ENCODE results near the gene CTBP2. TPM values are rescaled to one million over a fixed set of nuclear protein-coding genes. Genes with fewer than 3 reads are reported as not detected.

The CTBP2 gene
- total and polyA plus RNA-seq, 8 donors = 71.2 to 90.0 (median 84.1) TPM

DNA sequence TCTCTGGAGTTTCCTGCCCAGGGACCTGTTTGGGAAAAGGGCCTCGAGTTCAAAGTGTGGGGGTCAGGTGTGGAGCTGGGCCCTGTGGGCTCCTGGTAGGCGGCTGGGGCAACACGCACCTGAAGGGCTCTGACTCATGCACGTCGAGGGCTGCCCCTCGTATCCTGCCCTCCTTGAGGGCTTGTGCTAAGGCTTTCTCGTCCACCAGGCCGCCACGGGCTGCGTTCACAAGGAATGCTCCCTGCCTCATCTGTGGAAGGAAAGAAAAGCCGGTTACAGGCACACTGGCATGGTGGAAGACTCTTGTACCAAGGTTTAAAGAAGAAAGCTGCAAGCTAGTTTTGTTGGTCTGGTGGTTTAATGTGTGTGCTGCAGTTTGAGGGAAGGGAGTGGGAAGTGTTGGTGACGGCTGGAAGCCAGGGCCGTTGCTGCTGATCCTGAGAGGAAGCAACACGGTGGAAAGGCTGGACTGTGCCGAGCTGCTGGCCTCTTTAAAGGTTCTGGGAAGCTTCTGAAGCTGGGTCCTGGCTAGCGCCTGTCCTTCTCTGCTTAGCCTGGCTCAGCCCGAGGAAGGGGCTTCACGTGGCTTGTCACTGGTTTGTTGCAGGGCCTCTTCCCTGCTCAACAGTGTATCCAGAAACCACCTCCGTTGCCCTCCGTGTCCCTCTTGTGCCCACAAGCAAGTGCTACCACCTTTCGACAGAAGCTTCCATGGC lies 166.5 kb downstream of the CTBP2 start:
- intact Hi-C loops (cut with DNase I) = no loop called here
- ATAC-seq (no peak), DNase-seq (peak in 2 of 4 donors; percentile 20 to 58)
- no peak overlapping the region for H3K27ac ChIP-seq
- H3K27me3 ChIP-seq = no peaks in the 10 kb centered on the region
- peaks cover 0 to 100% of the 10 kb centered on the region in 2 donors for H3K36me3 ChIP-seq
- H3K4me1 ChIP-seq = peaks cover 0 to 2% of the 10 kb centered on the region in 2 donors
- H3K9me3 ChIP-seq = no peaks in the 10 kb centered on the region
- no peak overlapping the region for H3K4me3 ChIP-seq
- TF ChIP-seq, protein P1, sequence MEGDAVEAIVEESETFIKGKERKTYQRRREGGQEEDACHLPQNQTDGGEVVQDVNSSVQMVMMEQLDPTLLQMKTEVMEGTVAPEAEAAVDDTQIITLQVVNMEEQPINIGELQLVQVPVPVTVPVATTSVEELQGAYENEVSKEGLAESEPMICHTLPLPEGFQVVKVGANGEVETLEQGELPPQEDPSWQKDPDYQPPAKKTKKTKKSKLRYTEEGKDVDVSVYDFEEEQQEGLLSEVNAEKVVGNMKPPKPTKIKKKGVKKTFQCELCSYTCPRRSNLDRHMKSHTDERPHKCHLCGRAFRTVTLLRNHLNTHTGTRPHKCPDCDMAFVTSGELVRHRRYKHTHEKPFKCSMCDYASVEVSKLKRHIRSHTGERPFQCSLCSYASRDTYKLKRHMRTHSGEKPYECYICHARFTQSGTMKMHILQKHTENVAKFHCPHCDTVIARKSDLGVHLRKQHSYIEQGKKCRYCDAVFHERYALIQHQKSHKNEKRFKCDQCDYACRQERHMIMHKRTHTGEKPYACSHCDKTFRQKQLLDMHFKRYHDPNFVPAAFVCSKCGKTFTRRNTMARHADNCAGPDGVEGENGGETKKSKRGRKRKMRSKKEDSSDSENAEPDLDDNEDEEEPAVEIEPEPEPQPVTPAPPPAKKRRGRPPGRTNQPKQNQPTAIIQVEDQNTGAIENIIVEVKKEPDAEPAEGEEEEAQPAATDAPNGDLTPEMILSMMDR (IDR thresholded peaks at IDR 0.05) = no peak

DNA sequence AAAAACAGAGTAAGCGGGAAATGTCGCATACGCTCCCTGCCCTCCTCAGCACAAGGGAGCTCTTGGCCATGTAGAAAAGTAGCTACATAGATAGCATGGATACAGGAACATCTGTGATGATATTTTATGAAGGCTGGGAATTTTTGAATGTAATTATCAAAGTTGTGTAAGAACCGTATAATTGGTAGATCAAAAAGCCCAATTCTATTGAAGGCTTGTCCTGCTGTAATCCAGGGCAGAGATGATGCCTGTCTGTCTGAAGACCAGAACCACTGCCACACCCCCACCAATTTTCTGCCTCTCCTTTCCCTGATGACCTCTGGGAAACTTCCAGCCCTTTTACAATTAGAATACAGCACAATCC lies 167.0 kb downstream of the CTBP2 start:
- DNase-seq (no peak), ATAC-seq (no peak)
- Histone ChIP-seq H3K9me3 (no peaks in the 10 kb centered on the region), H3K4me3 (no peak overlapping the region), H3K27me3 (no peaks in the 10 kb centered on the region), H3K27ac (no peak overlapping the region), H3K4me1 (no peaks in the 10 kb centered on the region), H3K36me3 (peaks cover 0 to 100% of the 10 kb centered on the region in 2 donors)
- TF ChIP-seq, protein P1 (IDR thresholded peaks at IDR 0.05) = no peak
- intact Hi-C loops (cut with DNase I) = no loop called here

DNA sequence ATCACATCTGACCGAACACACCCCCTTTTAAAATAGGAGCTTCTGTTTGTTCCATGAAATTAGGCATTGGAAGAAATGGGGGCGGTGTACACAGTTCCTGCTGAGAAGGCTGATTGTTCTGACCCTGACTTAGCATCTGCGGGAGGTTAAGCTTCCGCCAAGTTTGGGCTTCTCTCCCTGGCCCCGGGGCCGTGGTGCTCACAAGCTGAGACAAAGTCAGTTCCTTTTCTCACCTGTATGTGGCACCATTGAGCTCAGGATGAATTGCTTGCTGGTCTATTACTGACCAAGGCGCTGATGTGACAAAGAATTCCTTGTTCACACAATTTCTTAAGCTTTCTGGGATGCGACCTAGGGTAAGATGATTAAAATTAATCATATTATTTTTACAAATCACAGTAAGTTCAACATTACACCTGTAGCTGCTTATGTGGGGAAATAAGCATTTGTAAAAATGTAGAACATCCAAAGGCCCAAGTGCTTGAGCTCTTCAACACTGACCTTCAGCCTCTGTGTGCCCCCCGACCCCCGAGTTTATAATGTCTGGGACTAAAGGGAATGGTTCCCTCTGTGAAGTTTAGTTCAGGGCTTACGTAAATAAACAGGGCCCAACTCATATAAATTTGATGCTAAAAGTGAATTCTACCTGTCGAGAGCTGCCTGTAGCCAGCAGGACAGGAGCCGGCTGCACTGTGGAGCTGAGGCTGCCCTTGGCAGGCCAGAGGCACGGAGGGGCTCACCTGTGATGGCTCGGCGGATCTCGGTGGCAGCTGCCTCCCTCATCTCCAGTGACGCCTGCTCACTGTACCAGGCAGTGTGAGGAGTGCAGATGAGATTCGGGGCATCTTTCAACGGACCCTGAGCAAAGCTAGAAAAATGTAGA lies 167.7 kb downstream of the CTBP2 start:
- peak; percentile 78 for ATAC-seq
- no peak overlapping the region for H3K27ac ChIP-seq
- no peak overlapping the region for H3K4me3 ChIP-seq
- TF ChIP-seq, protein P1 (IDR thresholded peaks at IDR 0.05) = peak; percentile 60 to 73
- H3K27me3 ChIP-seq = no peaks in the 10 kb centered on the region
- DNase-seq = peak in 3 of 4 donors; percentile 45 to 72 (median 60)
- intact Hi-C loops (cut with DNase I) = no loop called here
- H3K4me1 ChIP-seq = no peaks in the 10 kb centered on the region
- peaks cover 0 to 100% of the 10 kb centered on the region in 2 donors for H3K36me3 ChIP-seq
- H3K9me3 ChIP-seq = no peaks in the 10 kb centered on the region

DNA sequence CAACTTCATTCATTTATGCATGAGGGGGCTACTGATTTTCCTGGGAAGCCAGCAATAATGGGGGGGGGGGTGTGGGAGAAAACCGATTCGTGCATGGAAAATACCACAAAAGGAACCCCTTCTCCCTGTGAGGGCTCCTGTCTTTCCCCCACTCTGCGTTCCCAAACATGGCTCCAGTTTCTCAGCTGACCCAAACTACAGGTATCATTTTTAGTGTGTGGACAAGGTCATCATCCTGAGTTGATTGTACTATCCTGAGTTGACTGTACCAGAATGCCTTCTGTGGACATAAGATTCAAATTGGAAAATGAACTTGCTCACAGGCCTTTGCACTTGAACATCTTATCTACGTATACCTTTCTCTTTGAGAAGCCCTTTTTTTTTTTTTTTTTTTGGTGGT lies 168.5 kb downstream of the CTBP2 start:
- intact Hi-C loops (cut with DNase I) = no loop called here
- Histone ChIP-seq H3K9me3 (no peaks in the 10 kb centered on the region), H3K27me3 (no peaks in the 10 kb centered on the region), H3K4me1 (no peaks in the 10 kb centered on the region), H3K27ac (no peak overlapping the region), H3K4me3 (no peak overlapping the region), H3K36me3 (peaks cover 0 to 100% of the 10 kb centered on the region in 2 donors)
- TF ChIP-seq, protein P1 (IDR thresholded peaks at IDR 0.05) = no peak
- DNase-seq (no peak), ATAC-seq (no peak)

Measured in left lung (tissue), 10 donors.